ENCODE measurements around the gene CS.
"Not testable (repeated sequence)": the region's sequence is repeated elsewhere in the genome, so short reads cannot be mapped to it uniquely, and the experiment has no call there.

Gene CS

DNA sequence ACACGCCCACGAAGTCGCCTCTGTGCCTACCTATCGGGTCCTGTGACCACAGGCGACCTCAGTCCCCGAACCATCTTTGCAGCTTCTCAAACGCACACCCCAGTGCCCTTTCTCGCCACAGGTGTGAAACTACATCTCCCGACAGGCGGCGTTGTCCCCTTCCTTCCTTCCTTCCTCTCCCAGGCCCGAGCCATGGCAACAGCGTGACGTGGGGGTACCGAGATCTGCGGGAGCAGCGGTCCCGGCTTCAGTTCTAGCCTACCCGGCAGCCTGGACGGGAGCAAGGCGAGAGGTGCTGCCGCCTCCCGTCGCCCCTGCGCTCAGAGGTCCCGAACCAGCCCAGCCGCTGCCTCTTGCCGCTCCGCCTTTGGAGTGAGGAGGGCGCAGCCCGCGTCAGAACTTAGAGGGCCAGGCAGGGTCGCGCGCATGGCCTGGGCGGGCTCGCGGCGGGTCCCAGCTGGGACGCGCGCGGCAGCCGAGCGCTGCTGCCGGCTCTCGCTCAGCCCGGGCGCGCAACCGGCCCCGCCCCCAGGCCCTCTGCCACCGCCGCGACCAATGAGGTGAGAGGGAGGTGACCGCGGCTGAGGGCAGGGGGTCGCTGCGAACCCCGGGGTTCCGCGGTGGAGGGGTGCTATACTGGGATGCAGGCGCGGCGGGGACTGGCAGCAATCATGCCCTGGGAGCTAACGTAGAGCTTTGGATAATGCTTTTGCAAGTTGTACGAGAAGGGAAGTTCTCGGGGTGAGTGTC, 33.3 kb downstream of the CS start, which contains the start of gene COQ10A:
Gene COQ10A (plus strand): TSS at position 250 of the 750 bp plus-strand sequence. CDS start 177 bp downstream, at position 427.
- DNase-seq (ENCODE audit: low read depth in 2 of 2): peak; percentile 85
- TF ChIP-seq, protein P1, sequence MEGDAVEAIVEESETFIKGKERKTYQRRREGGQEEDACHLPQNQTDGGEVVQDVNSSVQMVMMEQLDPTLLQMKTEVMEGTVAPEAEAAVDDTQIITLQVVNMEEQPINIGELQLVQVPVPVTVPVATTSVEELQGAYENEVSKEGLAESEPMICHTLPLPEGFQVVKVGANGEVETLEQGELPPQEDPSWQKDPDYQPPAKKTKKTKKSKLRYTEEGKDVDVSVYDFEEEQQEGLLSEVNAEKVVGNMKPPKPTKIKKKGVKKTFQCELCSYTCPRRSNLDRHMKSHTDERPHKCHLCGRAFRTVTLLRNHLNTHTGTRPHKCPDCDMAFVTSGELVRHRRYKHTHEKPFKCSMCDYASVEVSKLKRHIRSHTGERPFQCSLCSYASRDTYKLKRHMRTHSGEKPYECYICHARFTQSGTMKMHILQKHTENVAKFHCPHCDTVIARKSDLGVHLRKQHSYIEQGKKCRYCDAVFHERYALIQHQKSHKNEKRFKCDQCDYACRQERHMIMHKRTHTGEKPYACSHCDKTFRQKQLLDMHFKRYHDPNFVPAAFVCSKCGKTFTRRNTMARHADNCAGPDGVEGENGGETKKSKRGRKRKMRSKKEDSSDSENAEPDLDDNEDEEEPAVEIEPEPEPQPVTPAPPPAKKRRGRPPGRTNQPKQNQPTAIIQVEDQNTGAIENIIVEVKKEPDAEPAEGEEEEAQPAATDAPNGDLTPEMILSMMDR (IDR thresholded peaks at IDR 0.05; ENCODE audit: low read depth, low read length): peak; percentile 79
- peak within 1 kb of the TSS; percentile 73 for H3K4me3 ChIP-seq (replicated peaks in 1 of 2; ENCODE audit: low read depth in 2 of 2, low read length in 2 of 2)

DNA sequence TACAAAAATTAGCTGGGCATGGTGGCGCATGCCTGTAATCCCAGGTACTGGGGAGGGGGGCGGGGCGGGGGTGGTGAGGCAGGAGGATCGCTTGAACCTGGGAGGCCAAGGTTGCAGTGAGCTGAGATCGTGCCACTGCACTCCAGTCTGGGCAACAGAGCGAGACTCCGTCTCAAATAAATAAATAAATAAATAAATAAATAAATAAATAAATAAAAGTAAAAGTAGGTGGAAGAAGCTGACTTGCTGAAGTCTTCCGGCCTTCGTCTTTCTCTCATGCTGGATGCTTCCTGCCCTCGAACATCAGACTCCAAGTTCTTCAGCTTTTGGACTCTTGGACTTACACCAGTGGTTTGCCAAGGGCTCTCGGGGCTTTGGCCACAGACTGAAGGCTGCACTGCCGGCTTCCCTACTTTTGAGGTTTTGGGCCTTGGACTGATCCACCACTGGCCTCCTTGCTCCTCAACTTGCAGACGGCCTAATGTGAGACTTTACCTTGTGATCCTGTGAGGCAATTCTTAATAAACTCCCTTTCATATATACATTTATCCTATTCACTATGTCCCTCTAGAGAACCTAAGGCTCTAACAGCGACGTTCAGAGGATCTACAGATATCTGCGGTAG, 34.0 kb downstream of the CS start:
- H3K4me3 ChIP-seq (replicated peaks in 1 of 2; ENCODE audit: low read depth in 2 of 2, low read length in 2 of 2): peak overlapping the region; percentile 73
- DNase-seq (ENCODE audit: low read depth in 2 of 2): not testable (repeated sequence)

DNA sequence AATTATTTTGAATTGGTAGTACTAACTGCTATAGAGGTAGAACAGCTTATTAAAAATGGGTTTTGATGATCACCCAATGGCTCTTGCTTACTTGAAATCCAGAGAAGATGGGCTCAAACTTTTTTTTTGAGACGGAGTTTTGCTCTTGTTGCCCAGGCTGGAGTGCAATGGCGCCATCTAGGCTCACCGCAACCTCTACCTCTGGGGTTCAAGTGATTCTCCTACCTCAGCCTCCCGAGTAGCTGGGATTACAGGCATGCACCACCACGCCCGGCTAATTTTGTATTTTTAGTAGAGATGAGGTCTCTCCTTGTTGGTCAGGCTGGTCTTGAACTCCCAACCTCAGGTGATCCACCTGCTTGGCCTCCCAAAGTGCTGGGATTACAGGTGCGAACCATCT, 37.2 kb downstream of the CS start:
- not testable (repeated sequence) for H3K4me3 ChIP-seq (replicated peaks in 1 of 2; ENCODE audit: low read depth in 2 of 2, low read length in 2 of 2); DNase-seq (ENCODE audit: low read depth in 2 of 2)

DNA sequence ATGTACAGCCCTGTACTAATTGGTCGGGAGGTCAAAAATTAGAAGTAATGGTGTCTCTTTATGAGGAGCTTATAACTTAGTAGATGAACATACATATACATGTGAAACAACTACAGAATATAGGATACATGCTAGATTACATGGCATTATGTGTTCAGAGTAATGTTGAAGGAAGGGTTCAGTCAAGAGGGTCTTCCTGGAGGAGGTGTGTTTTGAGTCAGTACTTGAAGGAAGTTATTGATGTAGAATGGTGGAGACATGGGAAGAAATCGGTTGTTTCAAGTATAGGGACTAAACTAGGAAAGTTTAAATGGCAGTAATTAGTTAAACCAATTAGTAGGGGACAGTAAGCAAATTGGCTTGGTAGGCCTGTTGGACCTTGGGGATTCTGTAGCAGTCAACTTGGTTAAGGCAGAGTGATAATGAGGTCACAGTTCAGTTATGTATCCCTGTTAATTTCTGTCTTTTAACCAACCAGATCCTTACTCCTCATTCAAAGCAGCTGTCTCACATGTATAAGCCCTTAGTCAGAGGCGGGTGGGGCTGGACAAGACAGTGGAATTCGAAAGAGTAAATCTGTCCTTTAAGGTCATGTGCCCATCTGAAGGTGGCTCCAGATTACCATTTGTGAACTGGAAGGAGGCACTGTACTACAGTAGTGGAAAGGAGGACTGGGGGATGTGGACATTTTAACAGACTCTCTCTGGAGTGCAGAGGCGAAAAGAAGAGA, 38.5 kb downstream of the CS start:
- DNase-seq (ENCODE audit: low read depth in 2 of 2): peak; percentile 49 to 82
- no peak overlapping the region for H3K4me3 ChIP-seq (replicated peaks in 1 of 2; ENCODE audit: low read depth in 2 of 2, low read length in 2 of 2)
- TF ChIP-seq, protein P1 (IDR thresholded peaks at IDR 0.05; ENCODE audit: low read depth, low read length): no peak

DNA sequence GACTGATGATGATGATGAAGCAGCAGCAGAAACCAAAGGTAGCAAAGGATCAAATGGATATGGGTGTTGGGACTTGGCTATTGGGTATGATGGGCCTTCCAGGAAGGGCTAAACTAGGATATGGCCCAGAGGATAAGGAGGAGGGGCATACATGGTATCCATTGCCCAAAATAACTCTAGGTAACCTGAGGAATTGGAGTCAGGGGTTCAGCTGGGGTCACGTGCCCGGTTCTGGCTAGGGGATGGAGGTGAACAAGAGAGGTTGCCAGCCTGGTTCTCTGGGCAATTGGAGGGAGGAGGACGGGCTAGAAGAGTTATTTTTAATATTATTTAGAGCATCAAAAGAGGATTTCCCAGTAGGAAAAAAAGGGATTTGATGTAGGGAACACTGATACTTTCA, 39.2 kb downstream of the CS start:
- DNase-seq (ENCODE audit: low read depth in 2 of 2): no peak
- TF ChIP-seq, protein P1 (IDR thresholded peaks at IDR 0.05; ENCODE audit: low read depth, low read length): no peak
- no peak overlapping the region for H3K4me3 ChIP-seq (replicated peaks in 1 of 2; ENCODE audit: low read depth in 2 of 2, low read length in 2 of 2)

DNA sequence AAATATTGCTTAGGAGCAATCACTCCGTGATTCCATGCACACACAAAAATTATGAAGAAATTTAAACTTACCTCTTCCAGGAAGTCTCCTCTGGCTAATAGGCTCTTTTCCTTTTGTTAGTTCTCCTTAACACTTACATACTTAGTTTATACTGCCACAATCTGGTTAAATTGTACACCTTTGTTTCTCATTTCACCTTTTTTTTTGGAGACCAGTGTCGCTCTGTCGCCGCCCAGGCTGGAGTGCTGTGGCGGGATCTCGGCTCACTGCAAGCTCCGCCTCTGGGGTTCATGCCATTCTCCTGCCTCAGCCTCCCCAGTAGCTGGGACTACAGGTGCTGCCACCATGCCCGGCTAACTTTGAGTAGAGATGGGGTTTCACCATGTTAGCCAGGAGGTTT, 39.8 kb downstream of the CS start:
- DNase-seq (ENCODE audit: low read depth in 2 of 2): no peak
- no peak overlapping the region for H3K4me3 ChIP-seq (replicated peaks in 1 of 2; ENCODE audit: low read depth in 2 of 2, low read length in 2 of 2)
- TF ChIP-seq, protein P1 (IDR thresholded peaks at IDR 0.05; ENCODE audit: low read depth, low read length): no peak

DNA sequence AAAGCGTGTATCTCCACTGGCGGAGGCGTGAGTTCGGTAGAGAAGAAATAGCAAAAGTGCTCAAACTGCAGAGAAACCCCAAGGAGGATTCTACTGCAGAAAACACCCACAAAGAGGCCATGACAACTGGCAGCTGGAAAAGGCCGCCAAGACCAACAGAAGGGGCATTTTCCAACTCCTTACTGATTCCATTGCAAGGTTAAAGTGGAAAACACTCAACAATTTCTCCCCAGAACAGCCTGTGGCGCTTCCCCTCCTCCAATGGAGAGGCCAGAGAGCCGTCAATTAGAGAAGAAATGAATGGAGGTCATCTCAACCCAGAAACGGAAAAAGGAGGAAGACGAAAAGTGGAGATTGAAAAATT, 41.3 kb downstream of the CS start:
- TF ChIP-seq, protein P1 (IDR thresholded peaks at IDR 0.05; ENCODE audit: low read depth, low read length): peak; percentile 0
- H3K4me3 ChIP-seq (replicated peaks in 1 of 2; ENCODE audit: low read depth in 2 of 2, low read length in 2 of 2): peak overlapping the region; percentile 64 to 67
- DNase-seq (ENCODE audit: low read depth in 2 of 2): no peak

Measured in cardiac fibroblast (primary cell).